H1 (cell line): ENCODE data around the gene CPLX1. TPM values are rescaled to one million over a fixed set of nuclear protein-coding genes. Genes with fewer than 3 reads are reported as not detected.
A peak's percentile ranks its signal among the peaks of the same experiment; 100 is the strongest.

ENCODE experiments used
- ASH2L ChIP-seq: fragments of 200-600, 300-600 bp; sonication (generic); IDR thresholded peaks from one replicate; pipeline ENCODE4 v1.7.1; 2017; ENCODE audit warnings: low read length
- ATF3 ChIP-seq: IDR thresholded peaks from 2 replicates; pipeline ENCODE4 v1.6.1; 2011; ENCODE audit warnings: low read depth, mild to moderate bottlenecking, low read length; ENCODE audit not compliant: insufficient read depth
- CREB1 ChIP-seq: IDR thresholded peaks from 2 replicates; pipeline ENCODE4 v1.6.1; 2012; ENCODE audit warnings: inconsistent platforms
- EGR1 ChIP-seq: IDR thresholded peaks from 2 replicates; pipeline ENCODE4 v1.6.1; 2011; ENCODE audit warnings: low read depth, low read length, borderline replicate concordance
- GABPA ChIP-seq: IDR thresholded peaks from 2 replicates; pipeline ENCODE4 v1.6.1; 2011; ENCODE audit warnings: mild to moderate bottlenecking, low read length, moderate library complexity, borderline replicate concordance; ENCODE audit not compliant: insufficient read depth
- HDAC2 ChIP-seq, 2 experiments: fragments of 300-600 bp in 1 of 2; sonication (generic) in 1 of 2; IDR thresholded peaks; 2 replicates each; pipeline ENCODE4 v1.6.1; 2011 to 2012; ENCODE audit warnings: low read depth in 2 of 2, low read length in 2 of 2, mild to moderate bottlenecking in 2 of 2, moderate library complexity in 2 of 2, borderline replicate concordance in 1 of 2, inconsistent platforms in 1 of 2
- JUN ChIP-seq: IDR thresholded peaks from 2 replicates; pipeline ENCODE4 v1.6.1; 2011; ENCODE audit warnings: low read depth, mild to moderate bottlenecking, improper control_type of control experiment, low read length
- KDM5A ChIP-seq: fragments of 200-600 bp; IDR thresholded peaks from 2 replicates; pipeline ENCODE4 v1.7.1; 2012; ENCODE audit warnings: mild to moderate bottlenecking, low read length, inconsistent platforms, mixed read lengths
- POLR2AphosphoS5 ChIP-seq: IDR thresholded peaks from 2 replicates; pipeline ENCODE4 v1.6.1; 2011; ENCODE audit warnings: low read depth, low read length
- RNF2 ChIP-seq: fragments of 200-900, 300-1000 bp; sonication (generic); IDR thresholded peaks from 2 replicates; pipeline ENCODE4 v1.7.1; 2016; ENCODE audit warnings: borderline replicate concordance, low read depth, mild to moderate bottlenecking, antibody characterized with exemption, low read length; ENCODE audit not compliant: poor library complexity, severe bottlenecking; ENCODE audit errors: missing control alignments
- polyA plus RNA-seq, 7 experiments: library from polyadenylated mRNA; depleted of rRNA in 3 of 7; stranded (reverse) in 5 of 7; unstranded in 2 of 7; fragments of >200 nt in 5 of 7; fragments of 200-250 nt in 2 of 7; gene quantifications; 1 replicate in 5 of 7; 2 replicates in 1 of 7; 4 replicates in 1 of 7; pipeline versions ENCODE4 v1.2.1 to v1.2.3, GENCODE V29; 2011 to 2013; ENCODE audit warnings: missing spikeins in 2 of 7, mixed read lengths in 2 of 7
- total RNA-seq: library from RNA; stranded (reverse); fragmentation: NEBNext Ultra II Directional; extraction: Animal tissue kit (Norgen Biotek cat#: 25700); gene quantifications from 2 replicates; pipeline ENCODE4 v1.2.1, GENCODE V29; 2021

The CPLX1 gene
- total and polyA plus RNA-seq, 2 of the 8 experiments (the other 6 are each of a cell fraction or from before 2014, with no cell fraction given): 0.32 to 0.56 TPM

- TF ChIP-seq GABPA (no peak), EGR1 (no peak), ATF3 (peak; percentile 94), ASH2L (no peak), HDAC2 (IDR thresholded peaks at IDR 0.05; ENCODE audit: borderline replicate concordance in 1 of 2, low read depth in 2 of 2, low read length in 2 of 2) (no peak), RNF2 (no peak), JUN (no peak), KDM5A (peak; percentile 70), POLR2AphosphoS5 (peak; percentile 93), CREB1 (peak; percentile 70)
These were observed 44.3 kb downstream of the CPLX1 start (continued) for GRCh38 chr4:781493-782216.
